NCI-H1417 treated with DMSO at 0.1 percent for 48 hours (cell line): ENCODE results near the gene FAM83G.
"Not testable (repeated sequence)": the region's sequence is repeated elsewhere in the genome, so short reads cannot be mapped to it uniquely, and the experiment has no call there.

ENCODE experiments used
- DNase-seq: peaks from one replicate; lab custom pipeline; 2025; lab: John Stamatoyannopoulos, UW

Gene FAM83G, protein sequence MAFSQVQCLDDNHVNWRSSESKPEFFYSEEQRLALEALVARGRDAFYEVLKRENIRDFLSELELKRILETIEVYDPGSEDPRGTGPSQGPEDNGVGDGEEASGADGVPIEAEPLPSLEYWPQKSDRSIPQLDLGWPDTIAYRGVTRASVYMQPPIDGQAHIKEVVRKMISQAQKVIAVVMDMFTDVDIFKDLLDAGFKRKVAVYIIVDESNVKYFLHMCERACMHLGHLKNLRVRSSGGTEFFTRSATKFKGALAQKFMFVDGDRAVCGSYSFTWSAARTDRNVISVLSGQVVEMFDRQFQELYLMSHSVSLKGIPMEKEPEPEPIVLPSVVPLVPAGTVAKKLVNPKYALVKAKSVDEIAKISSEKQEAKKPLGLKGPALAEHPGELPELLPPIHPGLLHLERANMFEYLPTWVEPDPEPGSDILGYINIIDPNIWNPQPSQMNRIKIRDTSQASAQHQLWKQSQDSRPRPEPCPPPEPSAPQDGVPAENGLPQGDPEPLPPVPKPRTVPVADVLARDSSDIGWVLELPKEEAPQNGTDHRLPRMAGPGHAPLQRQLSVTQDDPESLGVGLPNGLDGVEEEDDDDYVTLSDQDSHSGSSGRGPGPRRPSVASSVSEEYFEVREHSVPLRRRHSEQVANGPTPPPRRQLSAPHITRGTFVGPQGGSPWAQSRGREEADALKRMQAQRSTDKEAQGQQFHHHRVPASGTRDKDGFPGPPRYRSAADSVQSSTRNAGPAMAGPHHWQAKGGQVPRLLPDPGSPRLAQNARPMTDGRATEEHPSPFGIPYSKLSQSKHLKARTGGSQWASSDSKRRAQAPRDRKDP

DNA sequence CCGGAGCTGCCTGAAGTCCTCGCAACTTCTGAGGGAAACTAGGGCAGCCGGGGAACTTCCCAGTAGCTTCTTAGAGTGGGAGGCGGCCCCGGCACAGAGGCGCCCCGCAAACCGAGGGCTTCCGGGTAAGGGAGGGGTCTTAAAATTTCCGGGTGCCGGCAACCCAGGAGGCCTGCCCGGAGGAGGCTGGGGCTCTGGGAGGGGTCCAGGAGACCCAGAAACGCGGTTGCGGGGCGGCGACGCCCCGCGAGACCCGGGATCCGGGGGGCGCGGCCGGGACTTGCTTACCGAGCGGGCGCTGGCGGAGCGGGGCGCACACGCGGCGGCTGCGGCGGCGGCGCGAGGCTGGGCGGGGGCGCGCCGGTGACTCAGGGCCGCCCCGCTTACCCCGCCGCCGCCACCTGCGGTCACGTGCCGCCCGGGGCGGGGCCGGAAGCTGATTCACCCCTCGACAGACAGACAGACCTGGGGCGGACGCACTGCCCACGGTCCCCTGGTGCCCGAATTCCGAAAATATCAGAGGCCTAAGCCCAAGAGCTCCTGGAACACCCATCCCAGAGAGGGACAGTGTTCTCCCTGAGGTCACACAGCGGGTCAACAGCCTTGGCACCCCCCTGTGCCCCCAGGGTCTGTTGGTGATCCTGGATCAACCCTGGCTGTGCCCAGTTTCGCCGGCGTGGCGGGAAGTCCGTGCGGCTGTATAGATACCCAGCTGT, at the start of gene FAM83G:
TSS of gene FAM83G (minus strand) at position 344 of the 716 bp plus-strand sequence. CDS start 723 bp downstream, outside the sequence.
- DNase-seq, result no peak

GRCh38 chr17:19048826-19049225, 44.3 kb upstream of the FAM83G start:
- DNase-seq, result not testable (repeated sequence)

DNA sequence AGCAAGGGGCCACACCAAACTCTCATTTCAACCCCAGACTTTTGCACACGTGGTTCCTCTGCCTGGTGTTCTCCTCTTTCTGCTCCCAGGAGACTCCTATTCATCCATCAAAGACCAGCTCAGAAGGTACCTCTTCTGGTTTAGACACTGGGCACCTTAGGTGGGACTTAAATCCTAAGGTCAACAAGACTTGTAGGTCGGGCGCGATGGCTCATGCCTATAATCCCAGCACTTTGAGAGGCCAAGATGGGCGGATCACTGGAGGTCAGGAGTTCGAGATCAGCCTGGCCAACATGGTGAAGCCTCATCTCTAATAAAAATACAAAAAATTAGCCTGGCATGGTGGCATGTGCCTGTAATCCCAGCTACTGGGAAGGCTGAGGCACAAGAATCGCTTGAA, 42.9 kb upstream of the FAM83G start:
- not testable (repeated sequence) for DNase-seq

DNA sequence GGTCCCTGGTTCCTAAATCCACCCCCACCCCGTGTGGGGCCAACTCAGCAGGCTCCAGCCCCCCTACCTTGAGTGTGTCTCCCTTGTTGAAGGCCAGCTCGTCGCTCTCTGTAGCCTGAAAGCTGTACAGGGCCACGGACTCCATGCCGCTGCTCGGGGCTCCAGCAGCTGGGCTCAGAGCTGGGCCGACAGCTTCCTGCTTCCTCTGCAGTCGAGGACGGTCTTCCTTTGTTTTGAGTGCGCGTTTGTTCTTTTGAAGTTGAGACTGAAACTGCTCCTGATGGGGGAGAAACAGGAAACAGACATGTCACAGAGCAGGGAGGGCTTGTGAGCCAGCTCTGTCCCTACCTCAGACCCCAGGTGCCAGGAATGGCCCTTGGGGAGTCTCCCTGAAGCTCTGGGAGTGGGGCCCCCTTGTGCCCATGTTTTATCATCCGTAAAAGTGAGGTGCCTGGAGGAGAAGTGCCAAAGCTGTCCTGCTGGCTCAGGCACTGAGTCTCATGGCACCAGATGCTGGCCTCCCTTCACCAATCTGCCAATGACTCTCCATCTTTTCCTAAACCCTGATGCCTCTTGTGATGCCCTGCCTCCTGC, 42.3 kb upstream of the FAM83G start, which contains the start of gene GRAP:
TSS of gene GRAP (minus strand) at position 176 of the 594 bp plus-strand sequence. CDS start at position 145, 31 bp downstream.
- not testable (repeated sequence) for DNase-seq

DNA sequence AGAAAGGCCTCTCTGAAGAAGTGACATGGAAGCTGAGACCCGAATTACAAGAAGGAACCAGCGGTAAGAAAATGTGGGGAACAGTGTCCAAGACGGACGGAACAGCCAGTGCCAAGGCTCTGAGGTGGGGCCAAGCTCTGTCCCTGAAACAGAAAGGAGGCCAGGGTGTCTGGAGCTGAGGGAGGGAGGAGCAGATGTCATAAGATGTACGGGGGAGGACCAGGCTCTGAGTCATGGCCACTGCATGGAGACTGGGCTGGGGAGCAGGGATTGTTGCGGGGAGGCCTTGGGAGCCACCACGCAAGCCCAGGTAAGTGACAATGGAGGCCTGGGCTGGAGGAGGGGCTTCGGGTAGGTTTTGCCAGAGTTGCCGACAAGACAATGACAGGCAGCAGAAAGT, 40.1 kb upstream of the FAM83G start:
- not testable (repeated sequence) for DNase-seq

GRCh38 chr17:19043032-19043431, 38.5 kb upstream of the FAM83G start:
- not testable (repeated sequence) for DNase-seq

DNA sequence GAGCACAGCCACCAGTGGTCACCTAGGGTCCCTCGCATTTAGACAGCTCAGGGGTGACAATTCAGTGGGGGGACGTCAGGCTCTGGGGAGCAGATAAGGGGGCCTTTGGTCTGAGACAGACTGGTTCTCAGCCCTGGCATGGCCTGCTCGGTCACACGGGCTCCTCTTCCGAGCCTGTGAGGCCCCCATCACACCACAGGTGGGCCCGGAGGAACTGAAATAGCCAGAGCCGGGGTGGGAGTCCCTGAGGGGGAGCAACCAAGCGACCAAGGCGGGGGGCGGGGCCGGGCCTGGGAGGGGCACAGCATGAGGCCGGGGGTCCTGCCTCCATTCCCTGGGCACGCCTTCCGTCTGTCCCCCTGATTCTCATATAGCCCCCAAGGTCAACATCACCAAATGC, 37.8 kb upstream of the FAM83G start:
- DNase-seq, result not testable (repeated sequence)

- not testable (repeated sequence) for DNase-seq
Observed at GRCh38 chr17:19041871-19042270, 37.3 kb upstream of the FAM83G start.

GRCh38 chr17:19040350-19040749, 35.8 kb upstream of the FAM83G start:
- DNase-seq, result not testable (repeated sequence)

- DNase-seq, result not testable (repeated sequence)
Observed at GRCh38 chr17:19038730-19039129, 34.2 kb upstream of the FAM83G start.

DNA sequence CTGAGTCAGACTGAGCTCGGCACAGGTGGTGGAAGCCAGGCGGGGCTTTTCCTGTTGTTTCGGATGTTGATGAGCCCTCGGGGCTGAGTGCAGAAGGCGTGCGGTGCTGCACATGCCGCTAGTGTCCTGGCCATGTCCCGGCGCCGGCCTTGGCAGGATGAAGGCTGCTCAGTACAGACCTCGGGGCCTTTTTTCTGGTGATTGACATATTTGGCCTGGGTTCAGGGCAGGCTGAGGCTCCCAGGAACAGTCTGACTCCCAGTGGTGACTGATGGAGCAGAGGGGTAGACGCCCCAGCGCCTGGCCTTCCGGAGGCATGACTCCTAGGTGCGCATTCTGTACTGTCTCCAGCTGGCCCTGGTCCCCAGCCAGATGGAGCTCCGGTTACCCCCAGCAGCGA, 33.4 kb upstream of the FAM83G start:
- DNase-seq, result not testable (repeated sequence)

GRCh38 chr17:19037547-19037946, 33.0 kb upstream of the FAM83G start:
- DNase-seq, result not testable (repeated sequence)

DNA sequence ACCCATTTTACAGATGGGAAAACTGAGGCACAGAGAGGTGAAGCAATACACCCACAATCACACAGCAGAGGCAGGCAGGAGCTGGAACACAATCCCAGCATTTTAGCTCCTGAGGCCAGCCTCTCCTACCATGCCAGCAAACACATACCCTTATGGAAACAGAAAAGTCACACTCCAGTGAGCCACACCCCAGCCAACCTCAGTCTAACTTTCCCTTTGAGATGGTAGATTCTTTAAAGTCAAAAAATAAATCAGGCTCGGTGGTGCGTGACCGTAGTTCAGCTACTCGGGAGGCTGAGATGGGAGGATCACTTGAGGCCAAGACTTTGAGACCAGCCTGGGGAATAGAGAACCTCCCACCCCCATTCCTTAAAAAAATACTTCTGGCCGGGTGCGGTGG, 31.6 kb upstream of the FAM83G start:
- not testable (repeated sequence) for DNase-seq

- not testable (repeated sequence) for DNase-seq
Observed at GRCh38 chr17:19032377-19032988, 27.9 kb upstream of the FAM83G start.

- not testable (repeated sequence) for DNase-seq
Observed at GRCh38 chr17:19031729-19032128, 27.2 kb upstream of the FAM83G start.

GRCh38 chr17:19030771-19031449, 26.3 kb upstream of the FAM83G start:
- not testable (repeated sequence) for DNase-seq

GRCh38 chr17:19029740-19030139, 25.2 kb upstream of the FAM83G start:
- not testable (repeated sequence) for DNase-seq

- not testable (repeated sequence) for DNase-seq
Observed at GRCh38 chr17:19028671-19029070, 24.1 kb upstream of the FAM83G start.

DNA sequence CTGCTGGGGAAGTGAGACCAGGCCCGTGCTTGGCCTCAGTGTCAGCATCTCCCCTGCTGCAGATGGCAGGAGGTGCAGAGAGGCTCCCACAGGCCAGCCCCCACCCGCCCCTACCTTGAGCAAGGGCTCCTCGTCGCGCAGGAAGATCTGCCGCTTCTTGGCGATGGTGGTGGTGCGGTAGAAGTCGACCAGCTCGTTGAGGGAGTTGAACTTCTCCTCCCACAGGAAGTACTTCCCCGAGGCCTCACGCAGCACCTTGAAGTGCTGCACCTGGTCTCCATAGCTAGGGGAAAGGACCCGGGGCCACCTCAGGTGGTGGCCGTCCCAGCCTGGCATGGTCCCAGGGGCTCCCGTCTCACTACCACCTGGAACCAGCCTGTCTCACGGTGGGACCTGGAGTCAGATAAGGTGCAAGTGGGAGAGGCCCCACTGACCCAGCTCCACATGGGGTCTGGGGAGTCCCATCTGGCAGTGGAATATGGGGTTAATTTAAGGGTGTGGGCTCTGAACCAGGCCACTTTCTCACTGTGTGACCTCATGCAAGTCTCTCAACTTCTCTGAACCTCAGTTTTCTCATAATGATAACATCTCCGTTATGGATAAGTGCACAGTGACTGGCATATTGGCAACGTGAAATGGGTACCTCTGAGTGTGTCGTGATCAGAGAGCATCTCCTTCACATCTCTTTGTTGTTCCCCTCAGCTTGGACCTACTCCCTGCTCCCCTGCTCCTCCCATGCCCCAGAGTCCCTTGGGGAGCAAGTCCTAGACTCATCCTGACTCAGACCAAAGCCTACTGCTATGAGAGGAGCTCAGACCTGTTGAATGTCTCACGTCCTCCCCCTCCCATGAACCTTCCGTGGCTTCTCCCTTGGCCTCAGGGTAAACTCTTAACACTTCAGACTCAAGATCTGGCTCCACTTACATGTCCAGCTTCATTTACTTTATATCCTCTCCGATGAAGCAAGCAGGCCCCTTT, 19.8 kb upstream of the FAM83G start:
- DNase-seq, result no peak
